Measurements from ENCODE around the gene FAM43B. TPM values are rescaled to one million over a fixed set of nuclear protein-coding genes. Genes with fewer than 3 reads are reported as not detected.

The FAM43B gene
- total RNA-seq: under 1 TPM; 0.13 to 0.29 TPM
- 1.2 TPM for polyA plus RNA-seq (2013, experiment 1 of 2)
- polyA plus RNA-seq (2013, experiment 2 of 2): 1.4 TPM
- long read RNA-seq, experiment 1: 0 reads
- long read RNA-seq, experiment 2: 0 reads
- long read RNA-seq, experiment 3: 0 reads
- long read RNA-seq, experiment 4: 0 reads

- no peak for TF ChIP-seq CTCF (conservative IDR thresholded peaks at IDR 0.05)
- Mint-ChIP-seq H3K27ac (no peak within 1 kb of the TSS), H3K27me3 (ENCODE audit: insufficient read depth) (peaks cover 45% of the 10 kb centered on the region), H3K4me1 (peaks cover 4% of the 10 kb centered on the region), H3K4me3 (peak within 1 kb of the TSS; percentile 56), H3K9me3 (no peaks in the 10 kb centered on the region), H3K36me3 (ENCODE audit: low read depth) (no peaks in the 10 kb centered on the region)
- H3K4me3 ChIP-seq (ENCODE audit: low read length): peak within 1 kb of the TSS; percentile 69
- peak; percentile 89 for DNase-seq
- peak within 1 kb of the TSS; percentile 38 for H3K27ac ChIP-seq (ENCODE audit: low read depth, low read length)
- H3K36me3 ChIP-seq (ENCODE audit: control insufficient read depth, insufficient read depth, low read length): no peaks in the 10 kb centered on the region
- peak within 1 kb of the TSS; percentile 3 for H3K9ac ChIP-seq (ENCODE audit: extremely low read depth, low read length, poor library complexity, severe bottlenecking)
- H3K9me3 ChIP-seq (ENCODE audit: control insufficient read depth, low read length): no peaks in the 10 kb centered on the region
- WGBS, 2 experiments (ENCODE audit: insufficient coverage in 1 of 2, insufficient read length in 1 of 2): 5 to 6% methylated on average over 19 to 47 of the region's 47 CpGs
- H3K27me3 ChIP-seq (ENCODE audit: control insufficient read depth, insufficient read depth, low read length, poor library complexity, severe bottlenecking): peaks cover 69% of the 10 kb centered on the region
- no peaks in the 10 kb centered on the region for H3K4me1 ChIP-seq (ENCODE audit: control insufficient read depth, insufficient read depth, low read length)
These were observed at the start of gene FAM43B for GRCh38 chr1:20551945-20552727. TSS of gene FAM43B (plus strand) at chr1:20552573. CDS start at chr1:20552974, 401 bp downstream.

GRCh38 chr1:20505488-20505887, 46.9 kb upstream of the FAM43B start:
- Histone ChIP-seq H3K4me3 (ENCODE audit: low read length) (no peak overlapping the region), H3K9ac (ENCODE audit: extremely low read depth, low read length, poor library complexity, severe bottlenecking) (no peak overlapping the region), H3K27ac (ENCODE audit: low read depth, low read length) (no peak overlapping the region), H3K9me3 (ENCODE audit: control insufficient read depth, low read length) (no peaks in the 10 kb centered on the region), H3K36me3 (ENCODE audit: control insufficient read depth, insufficient read depth, low read length) (peaks cover 33% of the 10 kb centered on the region), H3K27me3 (ENCODE audit: control insufficient read depth, insufficient read depth, low read length, poor library complexity, severe bottlenecking) (peaks cover 21% of the 10 kb centered on the region), H3K4me1 (ENCODE audit: control insufficient read depth, insufficient read depth, low read length) (no peaks in the 10 kb centered on the region)
- Mint-ChIP-seq H3K27ac (no peak overlapping the region), H3K9me3 (no peaks in the 10 kb centered on the region), H3K36me3 (ENCODE audit: low read depth) (peaks cover 11% of the 10 kb centered on the region), H3K4me1 (peaks cover 5% of the 10 kb centered on the region), H3K27me3 (ENCODE audit: insufficient read depth) (peaks cover 19% of the 10 kb centered on the region), H3K4me3 (no peak overlapping the region)
- TF ChIP-seq CTCF (conservative IDR thresholded peaks at IDR 0.05): no peak
- DNase-seq: no peak
- WGBS, 2 experiments (ENCODE audit: insufficient coverage in 1 of 2, insufficient read length in 1 of 2): 81% methylated on average over 1 of the region's 1 CpG; no CpG with 5 or more reads in 1 of the 2 experiments

- no peak for DNase-seq
- Histone ChIP-seq H3K27ac (ENCODE audit: low read depth, low read length) (no peak overlapping the region), H3K27me3 (ENCODE audit: control insufficient read depth, insufficient read depth, low read length, poor library complexity, severe bottlenecking) (peaks cover 38% of the 10 kb centered on the region), H3K4me1 (ENCODE audit: control insufficient read depth, insufficient read depth, low read length) (no peaks in the 10 kb centered on the region), H3K9me3 (ENCODE audit: control insufficient read depth, low read length) (no peaks in the 10 kb centered on the region), H3K4me3 (ENCODE audit: low read length) (peak overlapping the region; percentile 96), H3K9ac (ENCODE audit: extremely low read depth, low read length, poor library complexity, severe bottlenecking) (peak overlapping the region; percentile 54), H3K36me3 (ENCODE audit: control insufficient read depth, insufficient read depth, low read length) (peaks cover 19% of the 10 kb centered on the region)
- 67 to 81% methylated on average over 4 to 5 of the region's 5 CpGs for WGBS, 2 experiments (ENCODE audit: insufficient coverage in 1 of 2, insufficient read length in 1 of 2)
- no peaks in the 10 kb centered on the region for H3K36me3 Mint-ChIP-seq (ENCODE audit: low read depth)
- TF ChIP-seq CTCF (conservative IDR thresholded peaks at IDR 0.05): no peak
- H3K27ac Mint-ChIP-seq: peak overlapping the region; percentile 92
- H3K27me3 Mint-ChIP-seq (ENCODE audit: insufficient read depth): peaks cover 34% of the 10 kb centered on the region
- peaks cover 5% of the 10 kb centered on the region for H3K4me1 Mint-ChIP-seq
- H3K9me3 Mint-ChIP-seq: no peaks in the 10 kb centered on the region
- peak overlapping the region; percentile 90 for H3K4me3 Mint-ChIP-seq
These were observed 45.2 kb upstream of the FAM43B start for GRCh38 chr1:20507248-20507563.

Data from endodermal cell (in vitro differentiated cells).